GM19035 (cell line): ENCODE measurements around the gene EDN3.

Source experiments
- ATAC-seq: cut with Tn5 transposase; IDR thresholded peaks from one replicate; pipeline ENCODE4 v1.9.1; 2021; ENCODE audit not compliant: unreplicated experiment

EDN3 gene

DNA sequence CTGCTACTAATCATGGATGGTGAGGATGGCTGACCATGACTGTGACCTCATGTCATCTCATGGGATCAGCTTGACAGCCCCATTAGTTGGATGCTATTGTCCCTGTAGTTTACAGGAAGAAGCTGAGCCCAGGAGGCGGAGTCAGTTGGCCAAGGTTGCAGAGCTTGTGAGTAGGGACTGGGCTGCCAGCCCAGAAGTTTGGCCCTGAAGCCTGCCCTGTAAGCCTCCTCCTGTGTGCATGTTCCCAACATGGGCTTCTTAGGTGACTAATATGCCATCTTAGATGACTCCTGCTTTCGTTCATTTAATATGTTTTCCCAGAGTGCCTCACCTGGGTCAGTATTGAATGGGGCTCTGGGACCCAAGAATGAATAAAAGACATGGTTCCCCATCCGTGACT, 6.9 kb downstream of the EDN3 start:
- no peak for ATAC-seq

GRCh38 chr20:59308493-59309201, 8.2 kb downstream of the EDN3 start:
- no peak for ATAC-seq

GRCh38 chr20:59309218-59309617, 8.8 kb downstream of the EDN3 start:
- ATAC-seq: no peak

DNA sequence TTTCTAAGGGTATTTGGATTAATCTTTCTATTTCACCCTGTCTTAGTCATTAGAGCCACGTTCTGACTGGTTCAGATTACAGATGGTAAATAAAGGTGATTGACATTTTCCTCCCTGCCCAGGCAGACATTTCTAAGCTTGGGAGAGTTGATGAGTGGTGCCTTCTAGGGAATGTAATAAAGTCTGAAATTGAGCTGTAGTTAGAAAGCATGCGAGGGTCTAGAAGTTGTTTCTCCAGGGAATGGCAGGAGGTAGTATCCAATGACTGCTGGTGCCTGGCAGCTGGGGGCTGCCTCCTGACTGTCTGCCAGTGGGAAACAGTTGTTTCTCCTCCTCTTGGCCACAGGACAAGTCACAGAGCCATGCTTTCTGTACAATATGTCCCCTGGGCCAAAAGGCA, 14.6 kb downstream of the EDN3 start:
- ATAC-seq: no peak

- no peak for ATAC-seq
These were observed 16.7 kb downstream of the EDN3 start for GRCh38 chr20:59316911-59317731.

DNA sequence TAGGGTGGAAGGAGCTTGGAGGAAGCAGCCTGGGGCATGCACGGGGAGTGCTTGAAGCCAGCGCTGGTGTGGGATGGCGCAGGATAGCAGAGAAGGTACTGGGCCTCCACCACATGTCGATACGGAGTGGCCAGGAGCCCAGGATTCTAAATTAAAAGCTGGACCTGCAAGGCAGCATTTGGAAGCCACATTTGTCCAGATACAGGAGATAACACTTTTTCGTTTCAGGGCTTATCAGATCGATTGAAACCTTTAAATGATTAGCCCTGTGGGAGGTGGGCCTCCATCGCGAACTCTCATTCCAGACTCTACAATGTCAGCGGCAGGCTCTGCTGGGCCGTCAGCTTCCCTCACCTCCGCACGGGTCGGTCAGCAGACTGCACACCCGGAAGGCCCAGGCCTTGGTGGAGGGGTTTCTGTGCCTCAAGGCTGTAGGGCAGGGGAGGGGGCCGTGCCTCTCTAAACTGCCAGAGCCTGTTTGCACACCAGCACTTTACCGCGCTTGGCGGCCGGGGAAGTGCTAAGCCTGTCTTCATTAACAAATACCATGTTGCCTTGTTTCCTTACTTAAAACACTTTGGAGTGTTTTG, 17.9 kb downstream of the EDN3 start:
- no peak for ATAC-seq

- ATAC-seq: no peak
These were observed 18.4 kb downstream of the EDN3 start for GRCh38 chr20:59318803-59319202.

GRCh38 chr20:59320426-59320825, 20.0 kb downstream of the EDN3 start:
- ATAC-seq: no peak

GRCh38 chr20:59320854-59321647, 20.6 kb downstream of the EDN3 start:
- ATAC-seq: no peak

DNA sequence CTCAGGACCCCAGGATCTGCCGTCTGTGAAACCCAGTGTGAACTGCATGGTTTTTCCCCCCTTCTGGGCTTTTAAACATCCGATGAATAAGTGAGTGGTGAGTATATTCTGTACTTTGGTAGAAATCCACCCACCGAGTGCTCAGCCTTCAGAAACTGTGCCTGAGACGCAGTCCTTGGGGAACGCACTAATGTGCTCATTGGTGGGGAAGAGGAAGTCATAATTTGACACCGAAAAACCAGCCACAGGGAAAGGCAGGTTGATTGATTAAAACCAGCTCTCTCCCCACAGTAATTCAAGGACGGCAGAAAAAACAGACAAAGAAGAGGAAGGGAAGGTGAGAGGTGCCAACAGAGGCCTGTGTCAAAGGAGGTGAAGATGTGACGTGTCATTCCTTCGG, 21.7 kb downstream of the EDN3 start:
- ATAC-seq: no peak

- no peak for ATAC-seq
These were observed 22.4 kb downstream of the EDN3 start for GRCh38 chr20:59322585-59323454.

DNA sequence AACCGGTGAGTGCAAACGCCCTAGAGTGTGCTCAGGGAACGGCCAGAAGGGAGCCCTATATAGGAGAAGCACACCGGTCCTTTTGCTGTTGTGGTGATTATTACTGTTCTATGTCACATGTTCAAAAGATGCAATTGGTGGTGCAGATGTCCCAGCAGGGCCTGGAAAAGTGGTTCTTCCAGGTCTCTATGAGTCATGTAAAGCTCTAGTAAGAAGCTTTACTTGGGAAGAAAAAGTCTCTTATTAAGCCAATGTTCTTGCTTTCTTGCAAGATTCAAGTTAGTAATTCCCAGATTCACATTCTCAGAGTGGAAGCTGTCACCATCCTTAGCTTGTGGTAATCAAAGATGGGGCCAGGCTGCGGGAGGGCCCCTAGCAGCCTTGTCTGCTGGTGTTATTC, 23.3 kb downstream of the EDN3 start:
- ATAC-seq: no peak

GRCh38 chr20:59324521-59325141, 24.2 kb downstream of the EDN3 start:
- ATAC-seq: no peak

DNA sequence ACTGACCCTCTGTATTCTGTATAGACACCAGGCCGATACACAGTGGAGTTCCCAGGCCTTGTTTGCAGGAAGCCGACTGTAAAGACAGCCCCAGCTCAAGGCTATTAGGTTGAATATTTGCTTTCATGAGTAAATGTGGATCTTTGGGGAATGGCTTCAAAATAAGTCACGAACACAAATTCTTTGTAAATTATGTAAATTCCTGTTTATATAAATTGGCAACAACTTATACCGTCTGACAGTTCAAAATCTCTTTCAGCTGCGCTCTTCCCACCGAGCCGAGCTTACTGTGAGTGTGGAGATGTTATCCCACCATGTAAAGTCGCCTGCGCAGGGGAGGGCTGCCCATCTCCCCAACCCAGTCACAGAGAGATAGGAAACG, 24.7 kb downstream of the EDN3 start:
- no peak for ATAC-seq

DNA sequence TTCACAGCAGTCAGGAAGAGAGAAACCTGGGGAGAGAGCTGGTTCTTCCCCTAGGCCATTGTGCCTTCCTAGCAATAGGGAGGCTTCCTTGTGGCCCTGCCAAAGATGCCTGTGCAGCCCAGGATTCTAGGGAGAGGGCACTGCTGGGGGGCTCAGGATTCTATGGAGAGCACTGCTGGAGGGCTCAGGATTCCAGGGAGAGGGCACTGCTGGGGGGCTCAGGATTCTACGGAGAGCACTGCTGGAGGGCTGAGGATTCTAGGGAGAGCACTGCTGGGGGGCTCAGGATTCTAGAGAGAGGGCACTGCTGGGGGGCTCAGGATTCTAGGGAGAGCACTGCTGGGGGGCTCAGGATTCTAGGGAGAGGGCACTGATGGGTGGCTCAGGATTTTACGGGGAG, 25.8 kb downstream of the EDN3 start:
- no peak for ATAC-seq

DNA sequence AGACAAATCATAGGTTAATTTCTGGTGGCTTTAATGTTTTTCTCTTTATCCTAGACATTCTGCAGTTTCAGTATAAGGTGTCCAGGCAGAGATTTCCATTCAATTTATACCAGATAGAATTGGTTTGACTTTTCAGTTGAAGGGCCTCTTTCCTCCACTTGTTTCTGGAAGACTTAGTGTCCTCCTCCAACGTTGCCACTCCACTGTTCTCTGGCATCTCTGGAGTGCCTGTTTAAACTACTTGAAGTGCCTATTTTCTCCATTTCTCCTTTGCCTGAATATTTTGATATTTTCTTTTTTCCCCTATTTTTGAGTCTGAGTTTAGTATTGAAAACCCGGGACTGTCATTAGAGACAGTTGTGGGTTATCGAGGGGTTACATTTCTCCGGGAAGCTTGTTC, 27.7 kb downstream of the EDN3 start:
- ATAC-seq: no peak

DNA sequence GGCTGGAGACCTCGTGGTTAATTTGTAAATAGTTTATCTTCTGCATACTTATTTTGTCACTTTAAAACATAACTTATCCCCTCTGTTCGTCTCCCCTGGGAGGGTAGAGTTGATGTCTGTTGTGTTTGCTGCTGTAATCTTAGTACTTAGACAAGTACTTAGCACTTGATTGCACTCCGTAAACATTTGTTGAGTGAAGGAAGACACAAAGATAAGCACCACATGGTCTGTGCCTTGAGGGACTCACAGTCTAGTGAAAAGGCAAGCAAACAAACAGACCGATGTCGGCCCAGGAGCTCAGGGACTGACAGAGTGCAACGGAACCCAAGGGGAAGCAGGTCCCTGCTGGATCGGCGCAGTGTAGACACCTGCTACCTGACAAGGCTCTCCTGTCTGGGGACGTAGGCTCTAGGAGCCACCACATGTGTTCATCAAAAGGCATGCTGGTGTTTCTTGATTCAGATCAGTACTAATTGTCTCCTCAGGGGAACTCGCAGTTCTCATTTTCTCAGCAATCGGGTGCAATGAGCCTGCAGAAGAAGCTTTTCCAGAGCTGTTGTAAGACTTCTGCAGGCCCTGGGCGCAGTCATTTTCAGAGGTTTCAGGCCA, 31.4 kb downstream of the EDN3 start:
- no peak for ATAC-seq

DNA sequence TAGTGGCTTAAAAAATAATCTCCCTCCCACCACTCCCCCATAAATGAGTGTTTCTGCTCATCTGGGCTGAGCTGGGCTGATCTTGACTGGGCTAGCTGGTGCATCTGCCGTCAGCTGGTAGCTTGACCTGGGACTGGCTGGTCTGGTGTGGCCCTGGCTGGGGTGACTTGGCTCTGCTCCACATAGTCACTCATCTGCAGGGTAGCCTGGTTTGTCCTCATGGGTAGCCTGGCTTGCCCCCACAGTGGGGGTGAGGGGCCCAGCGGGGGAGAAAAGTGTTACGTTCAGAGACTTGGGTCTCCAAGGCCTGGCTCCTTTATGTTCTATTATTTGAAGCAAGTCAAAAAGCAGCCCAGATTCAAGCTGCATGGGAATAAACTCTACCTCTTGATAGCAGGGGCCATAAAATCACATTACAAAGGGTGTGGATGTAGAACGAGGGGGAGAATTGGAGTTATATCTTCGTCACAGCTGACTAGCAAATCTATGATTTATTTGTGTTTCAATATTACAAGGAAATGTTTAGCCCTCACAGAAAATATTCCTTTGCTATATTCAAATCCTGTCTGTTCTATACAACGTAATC, 32.9 kb downstream of the EDN3 start:
- no peak for ATAC-seq

- ATAC-seq: no peak
These were observed 33.5 kb downstream of the EDN3 start for GRCh38 chr20:59333951-59334350.
